Upper lobe of left lung (tissue), 4 donors: ENCODE data around the gene NPAS1.

ENCODE experiments used
- POLR2A ChIP-seq, 4 donors: fragments of 450-650 bp; IDR thresholded peaks; one replicate each; pipeline ENCODE4 v1.5.1; 2016 to 2017; ENCODE audit warnings: antibody characterized with exemption in 4 of 4, mild to moderate bottlenecking in 2 of 4
- TF ChIP-seq, protein P1 (sequence below), 6 experiments: fragments of 450-650 bp in 4 of 6; fragments of 200-600 bp in 2 of 6; sonication (generic) in 2 of 6; IDR thresholded peaks; one replicate each; pipeline ENCODE4 v1.5.1; 2016 to 2019; ENCODE audit warnings: antibody characterized with exemption in 6 of 6

DNA sequence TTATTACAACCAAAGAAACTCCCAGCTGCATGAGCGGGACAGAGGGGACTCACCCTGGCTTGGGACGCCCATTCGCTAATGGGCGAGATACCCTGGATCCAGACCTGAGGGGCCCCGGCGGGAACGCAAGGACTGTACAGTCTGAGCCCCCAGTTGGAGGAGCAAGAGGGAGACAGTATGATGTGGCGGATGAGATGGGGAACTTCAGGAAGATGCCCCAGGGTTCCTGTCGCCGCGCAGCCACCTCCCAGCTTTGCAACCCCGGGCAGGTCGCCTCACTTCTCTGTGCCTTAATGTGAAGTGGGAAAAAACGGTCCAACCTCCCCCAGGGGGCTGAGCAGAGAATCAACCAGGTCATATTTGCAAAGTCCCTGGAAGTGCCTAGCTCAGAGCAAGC, 2.5 kb downstream of the NPAS1 start:
- TF ChIP-seq, protein P1, sequence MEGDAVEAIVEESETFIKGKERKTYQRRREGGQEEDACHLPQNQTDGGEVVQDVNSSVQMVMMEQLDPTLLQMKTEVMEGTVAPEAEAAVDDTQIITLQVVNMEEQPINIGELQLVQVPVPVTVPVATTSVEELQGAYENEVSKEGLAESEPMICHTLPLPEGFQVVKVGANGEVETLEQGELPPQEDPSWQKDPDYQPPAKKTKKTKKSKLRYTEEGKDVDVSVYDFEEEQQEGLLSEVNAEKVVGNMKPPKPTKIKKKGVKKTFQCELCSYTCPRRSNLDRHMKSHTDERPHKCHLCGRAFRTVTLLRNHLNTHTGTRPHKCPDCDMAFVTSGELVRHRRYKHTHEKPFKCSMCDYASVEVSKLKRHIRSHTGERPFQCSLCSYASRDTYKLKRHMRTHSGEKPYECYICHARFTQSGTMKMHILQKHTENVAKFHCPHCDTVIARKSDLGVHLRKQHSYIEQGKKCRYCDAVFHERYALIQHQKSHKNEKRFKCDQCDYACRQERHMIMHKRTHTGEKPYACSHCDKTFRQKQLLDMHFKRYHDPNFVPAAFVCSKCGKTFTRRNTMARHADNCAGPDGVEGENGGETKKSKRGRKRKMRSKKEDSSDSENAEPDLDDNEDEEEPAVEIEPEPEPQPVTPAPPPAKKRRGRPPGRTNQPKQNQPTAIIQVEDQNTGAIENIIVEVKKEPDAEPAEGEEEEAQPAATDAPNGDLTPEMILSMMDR (IDR thresholded peaks at IDR 0.05), result no peak
- no peak for TF ChIP-seq POLR2A (IDR thresholded peaks at IDR 0.05)
